HepG2 (cell line): ENCODE data around the gene APOC1. TPM values are rescaled to one million over a fixed set of nuclear protein-coding genes. Genes with fewer than 3 reads are reported as not detected.

Experiments
- ATAC-seq: fragments of 200-7000 bp; cut with Tn5 transposase; 3 replicates; pipeline ENCODE4 v1.9.1; 2020; ENCODE audit warnings: mild to moderate bottlenecking, moderate library complexity
- BruUV-seq: library from RNA; stranded (reverse); fragments of 400-500 nt; replicated peaks from 2 replicates; lab custom pipeline; 2021; lab: Mats Ljungman, UMichigan
- CTCF ChIA-PET: fragments of 300-600 bp; formaldehyde crosslinking; extraction: SDS; loops from one replicate; lab custom pipeline; 2021; ENCODE audit warnings: low total read pairs, inconsistent platforms, low intra/inter-chr PET ratio; lab: Yijun Ruan, JAX
- POLR2A ChIA-PET: fragments of 350-600 bp; sonication (Branson Sonifier 250); formaldehyde crosslinking; loops from one replicate; lab custom pipeline; 2020; ENCODE audit warnings: antibody characterized with exemption, inconsistent platforms; lab: Yijun Ruan, JAX
- DNase-seq: peaks from one replicate; pipeline ENCODE4 v3.0.0-alpha.2; 2015; ENCODE audit warnings: low spot score
- FAIRE-seq: peaks from 3 replicates; lab custom pipeline; 2011; peaks lifted over from hg19 to GRCh38; lab: Jason Lieb, UNC
- H2AFZ ChIP-seq: one replicate; pipeline ENCODE4 v1.6.1; 2011; ENCODE audit warnings: low read length, inconsistent platforms
- H3K27ac ChIP-seq: fragments of 300-600 bp; 3 replicates; pipeline ENCODE4 v1.8.0; 2011; ENCODE audit warnings: mixed run types, mild to moderate bottlenecking, mixed read lengths, low read length, inconsistent platforms; ENCODE audit not compliant: insufficient read depth; ENCODE audit errors: extremely low read length
- H3K27me3 ChIP-seq, 2 experiments: fragments of 200-600 bp in 1 of 2; 2 replicates in 1 of 2; 3 replicates in 1 of 2; pipeline versions ENCODE4 v1.6.0 to v1.8.0; 2011; ENCODE audit warnings: low read length in 2 of 2, mild to moderate bottlenecking in 2 of 2, moderate library complexity in 2 of 2, inconsistent platforms in 1 of 2; ENCODE audit not compliant: insufficient read depth in 2 of 2, control insufficient read depth in 1 of 2
- H3K36me3 ChIP-seq, 2 experiments: fragments of 200-600 bp in 1 of 2; replicated peaks in 1 of 2; 2 replicates in 1 of 2; 3 replicates in 1 of 2; pipeline versions ENCODE4 v1.5.1 to v1.8.0; 2011; ENCODE audit warnings: low read length in 2 of 2, inconsistent platforms in 1 of 2; ENCODE audit not compliant: insufficient read depth in 2 of 2, control insufficient read depth in 1 of 2
- H3K4me1 ChIP-seq: 2 replicates; pipeline ENCODE4 v1.5.1; 2012; ENCODE audit warnings: low read length, inconsistent platforms; ENCODE audit not compliant: insufficient read depth
- H3K4me2 ChIP-seq: 2 replicates; pipeline ENCODE4 v1.6.0; 2011; ENCODE audit warnings: low read depth, low read length, inconsistent platforms
- H3K4me3 ChIP-seq, 3 experiments: fragments of 200-600 bp in 1 of 3; sonication (generic), shearing (Covaris generic) in 1 of 3; replicated peaks in 1 of 3; 2 replicates each; pipeline ENCODE4 v1.5.1; 2011 to 2016; ENCODE audit warnings: low read length in 3 of 3, inconsistent platforms in 2 of 3, low read depth in 2 of 3, mild to moderate bottlenecking in 2 of 3, control low read depth in 1 of 3, mixed read lengths in 1 of 3; ENCODE audit not compliant: insufficient read depth in 1 of 3
- H3K79me2 ChIP-seq: one replicate; pipeline ENCODE4 v1.6.1; 2011; ENCODE audit warnings: low read length, inconsistent platforms; ENCODE audit not compliant: insufficient read depth
- H3K9ac ChIP-seq: 2 replicates; pipeline ENCODE4 v1.6.0; 2011; ENCODE audit warnings: mild to moderate bottlenecking, low read depth, low read length, inconsistent platforms; ENCODE audit not compliant: insufficient read depth
- H3K9me3 ChIP-seq: 2 replicates; pipeline ENCODE4 v1.5.1; 2012; ENCODE audit warnings: mild to moderate bottlenecking, low read length
- H4K20me1 ChIP-seq: 2 replicates; pipeline ENCODE4 v1.6.0; 2011; ENCODE audit warnings: inconsistent platforms, mild to moderate bottlenecking, low read length, moderate library complexity; ENCODE audit not compliant: insufficient read depth
- CEBPG ChIP-seq: IDR thresholded peaks from 2 replicates; pipeline ENCODE4 v1.6.1; 2016
- HOXA3 ChIP-seq: sonication (generic); formaldehyde crosslinking; IDR thresholded peaks from 2 replicates; pipeline ENCODE4 v1.5.0; 2020; ENCODE audit warnings: missing genetic modification reagents
- IKZF4 ChIP-seq: sonication (generic); formaldehyde crosslinking; IDR thresholded peaks from 2 replicates; pipeline ENCODE4 v1.5.1; 2020; ENCODE audit warnings: borderline replicate concordance, mild to moderate bottlenecking, low read depth, missing genetic modification reagents; ENCODE audit errors: not compliant biosample characterization
- LCORL ChIP-seq, 2 experiments: fragments of 450-650 bp in 1 of 2; sonication (generic) in 1 of 2; formaldehyde crosslinking in 1 of 2; IDR thresholded peaks; 2 replicates each; pipeline versions ENCODE4 v1.5.0 to v1.6.1; 2017 to 2020; ENCODE audit warnings: antibody characterized with exemption in 1 of 2, missing genetic modification reagents in 1 of 2
- MAX ChIP-seq: IDR thresholded peaks from 2 replicates; pipeline ENCODE4 v1.6.1; 2012; ENCODE audit warnings: inconsistent platforms
- POLR2A ChIP-seq, 2 experiments: IDR thresholded peaks; 2 replicates each; pipeline ENCODE4 v1.6.1; 2011; ENCODE audit warnings: low read depth in 2 of 2, low read length in 2 of 2, mild to moderate bottlenecking in 1 of 2, moderate library complexity in 1 of 2; ENCODE audit not compliant: insufficient read depth in 1 of 2
- SALL1 ChIP-seq: sonication (generic); formaldehyde crosslinking; IDR thresholded peaks from 2 replicates; pipeline ENCODE4 v1.8.0; 2022; ENCODE audit warnings: mild to moderate bottlenecking, missing genetic modification reagents
- SAP130 ChIP-seq: IDR thresholded peaks from 2 replicates; pipeline ENCODE4 v1.6.1; 2016; ENCODE audit warnings: low read depth
- SIN3A ChIP-seq: IDR thresholded peaks from 2 replicates; pipeline ENCODE4 v1.6.1; 2011; ENCODE audit warnings: low read depth, mild to moderate bottlenecking, control low read depth, low read length, borderline replicate concordance
- SNAI1 ChIP-seq: sonication (generic); formaldehyde crosslinking; IDR thresholded peaks from 2 replicates; pipeline ENCODE4 v1.5.0; 2020; ENCODE audit warnings: mild to moderate bottlenecking, missing genetic modification reagents, borderline replicate concordance
- SOX6 ChIP-seq, 2 experiments: fragments of 450-650 bp in 1 of 2; sonication (generic) in 1 of 2; formaldehyde crosslinking in 1 of 2; IDR thresholded peaks; 2 replicates each; pipeline versions ENCODE4 v1.4.0 to v1.6.1; 2017 to 2020; ENCODE audit warnings: antibody characterized with exemption in 1 of 2, mild to moderate bottlenecking in 1 of 2, missing genetic modification reagents in 1 of 2
- TARDBP ChIP-seq: sonication (generic); formaldehyde crosslinking; IDR thresholded peaks from 2 replicates; pipeline ENCODE4 v1.8.0; 2022; ENCODE audit warnings: mild to moderate bottlenecking, missing genetic modification reagents
- ZBTB1 ChIP-seq: sonication (generic); formaldehyde crosslinking; IDR thresholded peaks from 2 replicates; pipeline ENCODE4 v1.4.0; 2020; ENCODE audit warnings: missing genetic modification reagents, borderline replicate concordance
- ZBTB21 ChIP-seq: sonication (generic); formaldehyde crosslinking; IDR thresholded peaks from 2 replicates; pipeline ENCODE4 v1.4.0; 2020; ENCODE audit warnings: missing genetic modification reagents
- ZBTB8A ChIP-seq: sonication (generic); formaldehyde crosslinking; IDR thresholded peaks from 2 replicates; pipeline ENCODE4 v1.4.0; 2020; ENCODE audit warnings: mild to moderate bottlenecking, low read depth, missing genetic modification reagents, borderline replicate concordance
- ZMYM4 ChIP-seq: sonication (generic); formaldehyde crosslinking; IDR thresholded peaks from 2 replicates; pipeline ENCODE4 v1.8.1; 2023; ENCODE audit warnings: mild to moderate bottlenecking, missing genetic modification reagents
- ZNF292 ChIP-seq: sonication (generic); formaldehyde crosslinking; IDR thresholded peaks from 2 replicates; pipeline ENCODE4 v1.8.1; 2022; ENCODE audit warnings: mild to moderate bottlenecking, low read depth, missing genetic modification reagents, borderline replicate concordance
- ZNF354B ChIP-seq: sonication (generic); formaldehyde crosslinking; IDR thresholded peaks from 2 replicates; pipeline ENCODE4 v1.8.0; 2022; ENCODE audit warnings: mild to moderate bottlenecking, missing genetic modification reagents
- ZNF574 ChIP-seq: sonication (generic); formaldehyde crosslinking; IDR thresholded peaks from 2 replicates; pipeline ENCODE4 v1.4.0; 2020; ENCODE audit warnings: missing genetic modification reagents
- ZNF616 ChIP-seq: sonication (generic); formaldehyde crosslinking; IDR thresholded peaks from 2 replicates; pipeline ENCODE4 v1.5.0; 2020; ENCODE audit warnings: low read depth, mild to moderate bottlenecking, missing genetic modification reagents
- ZNF619 ChIP-seq: sonication (generic); formaldehyde crosslinking; IDR thresholded peaks from 2 replicates; pipeline ENCODE4 v1.4.0; 2020; ENCODE audit warnings: mild to moderate bottlenecking, missing genetic modification reagents
- ZSCAN9 ChIP-seq: IDR thresholded peaks from 2 replicates; pipeline ENCODE4 v1.6.1; 2016; ENCODE audit warnings: borderline replicate concordance
- WGBS: methylation state at CpG from one replicate; pipeline ENCODE4 v1.1.6; 2017; ENCODE audit warnings: low lambda C conversion rate; 5-methylcytosine and 5-hydroxymethylcytosine counted together
- in situ Hi-C: cut with HindIII; loops from 2 replicates; pipeline ENCODE4 v1.10.0; 2017; ENCODE audit warnings: low pct_unique_long_range_greater_than_20kb; ENCODE audit not compliant: extremely low pct_ligation_motif_present
- intact Hi-C: fragments of 100-400 bp; cut with micrococcal nuclease; formaldehyde crosslinking; loops from one replicate; pipeline ENCODE4 v1.10.0; 2022; ENCODE audit not compliant: unreplicated experiment
- polyA plus RNA-seq, 8 experiments: library from polyadenylated mRNA; depleted of rRNA in 3 of 8; stranded (reverse) in 7 of 8; unstranded in 1 of 8; fragments of >200 nt; fragmentation: Illumina TruSeq in 4 of 8; extraction: Trizol in 4 of 8; gene quantifications; 2 replicates each; pipeline versions ENCODE4 v1.2.1 to v1.2.3, GENCODE V29; 2011 to 2016; ENCODE audit warnings: low read depth in 4 of 8, missing spikeins in 1 of 8, mixed read lengths in 1 of 8; ENCODE audit not compliant: insufficient read depth in 1 of 8
- total RNA-seq, 5 experiments: library from RNA; depleted of rRNA; stranded (reverse); fragments of >200 nt; fragmentation: Illumina TruSeq; extraction: Trizol; gene quantifications; 2 replicates each; pipeline ENCODE4 v1.2.3, GENCODE V29; 2016; ENCODE audit warnings: low read depth in 1 of 5

The APOC1 gene
- total and polyA plus RNA-seq, 2 of the 13 experiments (the other 11 are each of a cell fraction or from before 2014, with no cell fraction given) = 600 to 1,235 TPM

- Histone ChIP-seq H3K9me3 (no peaks in the 10 kb centered on the region), H3K27me3 (no peaks in the 10 kb centered on the region; a peak in 1 of 5 replicates), H2AFZ (no peak overlapping the region), H4K20me1 (no peaks in the 10 kb centered on the region), H3K4me3 (peak overlapping the region; percentile 79 to 86 (median 86)), H3K27ac (peak overlapping the region; percentile 89), H3K9ac (peak overlapping the region; percentile 88), H3K4me2 (peak overlapping the region; percentile 87), H3K4me1 (peaks cover 84% of the 10 kb centered on the region), H3K79me2 (peaks cover 28% of the 10 kb centered on the region), H3K36me3 (peaks cover 4 to 7% of the 10 kb centered on the region in 2 experiments)
- no TSS peak for BruUV-seq
- DNase-seq (no peak), FAIRE-seq (no peak), ATAC-seq (no peak)
- WGBS = 19% methylated on average over 11 of the region's 13 CpGs
- ChIA-PET POLR2A (interaction anchor here (1.5 to 7.3 kb wide), 9 partner anchors 8 to 43 kb away, joined by 3 to 119 read pairs (median 52); partner anchors contain the start of genes APOC1 and APOE), CTCF (no interaction called here)
- intact Hi-C loops = no loop called here
- in situ Hi-C loops = loop anchor here (5.0 kb wide), 1 partner anchor 35 kb away; the partner anchor contains the start of gene APOC1
- TF ChIP-seq ZNF619 (CRISPR knock-in tag) (no peak), SAP130 (peak; percentile 35; the same call in 1 of the 2 replicates), SIN3A (peak; percentile 43; the same call in 1 of the 2 replicates), ZNF354B (no peak), ZNF616 (CRISPR knock-in tag) (peak; percentile 61; the same call in 1 of the 2 replicates), ZSCAN9 (CRISPR knock-in tag) (no peak), CEBPG (CRISPR knock-in tag) (peak; percentile 83), ZNF292 (no peak), ZNF574 (no peak; the same call in 1 of the 2 replicates), ZBTB21 (CRISPR knock-in tag) (peak; percentile 52; the same call in 1 of the 2 replicates), ZMYM4 (CRISPR knock-in tag) (0 out of 2 replicates have a peak, but pooled peaks have one; percentile 41), TARDBP (0 out of 2 replicates have a peak, but pooled peaks have one; percentile 35), SOX6 (IDR thresholded peaks at IDR 0.05) (no peak), SOX6 (CRISPR knock-in tag; IDR thresholded peaks at IDR 0.05) (no peak), SALL1 (peak; percentile 23; the same call in 1 of the 2 replicates), ZBTB1 (CRISPR knock-in tag) (no peak), ZBTB8A (CRISPR knock-in tag) (no peak), HOXA3 (CRISPR knock-in tag) (peak; percentile 14; the same call in 1 of the 2 replicates), SNAI1 (CRISPR knock-in tag) (no peak), MAX (0 out of 2 replicates have a peak, but pooled peaks have one; percentile 21), POLR2A (IDR thresholded peaks at IDR 0.05; ENCODE audit: insufficient read depth in 1 of 2, low read depth in 2 of 2, low read length in 2 of 2) (0 out of 4 replicates have a peak, but pooled peaks of 1 of the 2 experiments have one; percentile 29), LCORL (IDR thresholded peaks at IDR 0.05) (no peak), LCORL (CRISPR knock-in tag; IDR thresholded peaks at IDR 0.05) (0 out of 2 replicates have a peak, but pooled peaks have one; percentile 39), IKZF4 (CRISPR knock-in tag) (no peak)
Observed at GRCh38 chr19:44947041-44947581, 32.7 kb downstream of the APOC1 start.
